Loucy (cell line): Measurements from ENCODE around the gene NTRK1.

ENCODE experiments used
- H2AFZ ChIP-seq: fragments of 200-600 bp; sonication (generic); 2 replicates; pipeline ENCODE4 v1.6.0; 2016; ENCODE audit warnings: antibody characterized with exemption, mild to moderate bottlenecking, low read length, moderate library complexity
- H3F3A ChIP-seq: fragments of 200-600 bp; 2 replicates; pipeline ENCODE4 v1.6.0; 2016; ENCODE audit warnings: antibody characterized with exemption, low read depth, mild to moderate bottlenecking
- H3K27me3 ChIP-seq: fragments of 200-600 bp; sonication (generic); 2 replicates; pipeline ENCODE4 v1.6.1; 2014; ENCODE audit warnings: low read length, mild to moderate bottlenecking; ENCODE audit not compliant: insufficient read depth, poor library complexity, severe bottlenecking
- H3K36me3 ChIP-seq: fragments of 200-600 bp; sonication (generic); 2 replicates; pipeline ENCODE4 v1.6.1; 2016; ENCODE audit warnings: low read length; ENCODE audit not compliant: insufficient read depth
- H3K4me1 ChIP-seq: fragments of 200-600 bp; sonication (generic); 2 replicates; pipeline ENCODE4 v1.5.1; 2014; ENCODE audit warnings: low read length, mild to moderate bottlenecking; ENCODE audit not compliant: insufficient read depth, poor library complexity, severe bottlenecking
- H3K4me2 ChIP-seq: fragments of 200-600 bp; sonication (generic); 2 replicates; pipeline ENCODE4 v1.6.0; 2014; ENCODE audit warnings: antibody characterized with exemption, low read length, low read depth, mild to moderate bottlenecking; ENCODE audit not compliant: poor library complexity, severe bottlenecking
- H3K4me3 ChIP-seq: fragments of 200-600 bp; sonication (generic); 2 replicates; pipeline ENCODE4 v1.5.1; 2014; ENCODE audit warnings: low read length, mild to moderate bottlenecking, mixed read lengths; ENCODE audit not compliant: poor library complexity, severe bottlenecking
- H3K79me2 ChIP-seq: fragments of 200-600 bp; sonication (generic); 2 replicates; pipeline ENCODE4 v1.6.1; 2014; ENCODE audit warnings: low read length; ENCODE audit not compliant: insufficient read depth
- H3K9ac ChIP-seq: fragments of 200-600 bp; sonication (generic); 2 replicates; pipeline ENCODE4 v1.6.0; 2014; ENCODE audit warnings: mild to moderate bottlenecking, low read depth, low read length, moderate library complexity; ENCODE audit not compliant: poor library complexity, severe bottlenecking
- H3K9me2 ChIP-seq: fragments of 200-600 bp; sonication (generic); replicated peaks from 2 replicates; pipeline ENCODE4 v1.6.1; 2016; ENCODE audit warnings: low read depth, low read length, mixed read lengths
- H3K9me3 ChIP-seq: fragments of 200-600 bp; sonication (generic); 2 replicates; pipeline ENCODE4 v1.6.1; 2014; ENCODE audit warnings: mild to moderate bottlenecking, antibody characterized with exemption, low read length, low read depth; ENCODE audit not compliant: insufficient read depth
- H4K20me1 ChIP-seq: fragments of 200-600 bp; sonication (generic); 2 replicates; pipeline ENCODE4 v1.6.0; 2014; ENCODE audit warnings: antibody characterized with exemption, low read length, mild to moderate bottlenecking; ENCODE audit not compliant: insufficient read depth, poor library complexity, severe bottlenecking
- CTCF ChIP-seq: fragments of 200-600 bp; sonication (generic); conservative IDR thresholded peaks from 2 replicates; pipeline ENCODE4 v1.5.1; 2014; ENCODE audit warnings: mild to moderate bottlenecking, antibody characterized with exemption, low read length
- EZH2phosphoT487 ChIP-seq: fragments of 200-600 bp; IDR thresholded peaks from 2 replicates; pipeline ENCODE4 v1.6.1; 2018; ENCODE audit warnings: antibody characterized with exemption, mild to moderate bottlenecking, moderate library complexity, borderline replicate concordance

The NTRK1 gene

GRCh38 chr1:156866249-156866909 is 5.7 kb downstream of the NTRK1 start:
- H3K9ac ChIP-seq = peak overlapping the region; percentile 15
- no peaks in the 10 kb centered on the region for H3K36me3 ChIP-seq
- no peaks in the 10 kb centered on the region for H4K20me1 ChIP-seq
- H3K4me1 ChIP-seq = peaks cover 57% of the 10 kb centered on the region
- TF ChIP-seq CTCF (no peak), EZH2phosphoT487 (no peak)
- peak overlapping the region; percentile 13 for H2AFZ ChIP-seq
- no peaks in the 10 kb centered on the region for H3K27me3 ChIP-seq
- peak overlapping the region; percentile 71 for H3K4me2 ChIP-seq
- H3K9me3 ChIP-seq = no peaks in the 10 kb centered on the region
- H3K9me2 ChIP-seq = no peaks in the 10 kb centered on the region
- no peaks in the 10 kb centered on the region for H3K79me2 ChIP-seq
- peak overlapping the region; percentile 44 for H3K4me3 ChIP-seq
- H3F3A ChIP-seq = no peaks in the 10 kb centered on the region

- Histone ChIP-seq H3K9me2 (no peaks in the 10 kb centered on the region), H3F3A (no peaks in the 10 kb centered on the region), H4K20me1 (no peaks in the 10 kb centered on the region), H3K4me2 (no peak overlapping the region), H3K4me3 (no peak overlapping the region), H3K27me3 (no peaks in the 10 kb centered on the region), H3K36me3 (no peaks in the 10 kb centered on the region), H3K9me3 (no peaks in the 10 kb centered on the region), H3K79me2 (no peaks in the 10 kb centered on the region), H3K4me1 (peaks cover 42% of the 10 kb centered on the region), H3K9ac (no peak overlapping the region), H2AFZ (no peak overlapping the region)
- TF ChIP-seq EZH2phosphoT487 (no peak), CTCF (peak; percentile 36)
Observed at GRCh38 chr1:156868341-156868740, 7.7 kb downstream of the NTRK1 start.

GRCh38 chr1:156869455-156869854 is 8.8 kb downstream of the NTRK1 start:
- no peaks in the 10 kb centered on the region for H3K36me3 ChIP-seq
- H3K27me3 ChIP-seq = no peaks in the 10 kb centered on the region
- H4K20me1 ChIP-seq = no peaks in the 10 kb centered on the region
- H3K79me2 ChIP-seq = no peaks in the 10 kb centered on the region
- no peak overlapping the region for H3K9ac ChIP-seq
- no peaks in the 10 kb centered on the region for H3F3A ChIP-seq
- H3K9me3 ChIP-seq = no peaks in the 10 kb centered on the region
- H2AFZ ChIP-seq = no peak overlapping the region
- TF ChIP-seq EZH2phosphoT487 (no peak), CTCF (no peak)
- peaks cover 32% of the 10 kb centered on the region for H3K4me1 ChIP-seq
- no peak overlapping the region for H3K4me3 ChIP-seq
- H3K4me2 ChIP-seq = no peak overlapping the region
- no peaks in the 10 kb centered on the region for H3K9me2 ChIP-seq
